GM12891 (cell line): ENCODE results near the gene IMP3.

Experiments
- DNase-seq: peaks from one replicate; pipeline ENCODE4 v3.0.0; 2011; ENCODE audit warnings: low spot score; ENCODE audit not compliant: insufficient read length
- FAIRE-seq: peaks from 2 replicates; lab custom pipeline; 2011; peaks lifted over from hg19 to GRCh38; lab: Jason Lieb, UNC
- PAX5 ChIP-seq: IDR thresholded peaks from 2 replicates; pipeline ENCODE4 v1.6.1; 2011; ENCODE audit warnings: low read length, moderate library complexity, mild to moderate bottlenecking; ENCODE audit not compliant: insufficient read depth, severe bottlenecking
- POLR2A ChIP-seq: IDR thresholded peaks from 2 replicates; pipeline ENCODE4 v1.6.1; 2011; ENCODE audit warnings: low read depth, low read length, control low read depth
- POLR2AphosphoS5 ChIP-seq: IDR thresholded peaks from 2 replicates; pipeline ENCODE4 v1.6.1; 2011; ENCODE audit warnings: low read depth, low read length, control low read depth
- POU2F2 ChIP-seq: IDR thresholded peaks from 2 replicates; pipeline ENCODE4 v1.6.1; 2011; ENCODE audit warnings: low read depth, mild to moderate bottlenecking, control low read depth, low read length, moderate library complexity
- SPI1 ChIP-seq: IDR thresholded peaks from 2 replicates; pipeline ENCODE4 v1.6.1; 2011; ENCODE audit warnings: low read depth, low read length, control low read depth
- TAF1 ChIP-seq: IDR thresholded peaks from 2 replicates; pipeline ENCODE4 v1.6.1; 2011; ENCODE audit warnings: low read depth, low read length, control low read depth

IMP3 gene

GRCh38 chr15:75661756-75662140, 21.7 kb upstream of the IMP3 start:
- FAIRE-seq (no peak), DNase-seq (no peak)
- TF ChIP-seq POLR2AphosphoS5 (no peak), POU2F2 (no peak), TAF1 (no peak), POLR2A (no peak), SPI1 (no peak), PAX5 (no peak)

- FAIRE-seq (no peak), DNase-seq (no peak)
- TF ChIP-seq POLR2A: no peak
Measured at GRCh38 chr15:75661100-75661755, 21.2 kb upstream of the IMP3 start.

- no peak for DNase-seq
Measured at GRCh38 chr15:75659928-75660645, 20.1 kb upstream of the IMP3 start.

GRCh38 chr15:75659141-75659771, 19.2 kb upstream of the IMP3 start:
- no peak for DNase-seq

More at GRCh38 chr15:75659928-75660645, 20.1 kb upstream of the IMP3 start:
- TF ChIP-seq SPI1 (no peak), POLR2A (no peak), TAF1 (no peak), PAX5 (no peak), POU2F2 (no peak)
- peak; percentile 71 for FAIRE-seq

GRCh38 chr15:75656813-75657212, 16.8 kb upstream of the IMP3 start:
- TF ChIP-seq POU2F2: no peak
- TF ChIP-seq SPI1: no peak
- no peak for TF ChIP-seq POLR2AphosphoS5
- no peak for TF ChIP-seq PAX5
- TF ChIP-seq POLR2A: no peak
- no peak for DNase-seq
- FAIRE-seq: no peak

More at GRCh38 chr15:75659141-75659771, 19.2 kb upstream of the IMP3 start:
- TF ChIP-seq POLR2A (no peak), POU2F2 (no peak), SPI1 (no peak)
- FAIRE-seq: no peak

- DNase-seq (no peak), FAIRE-seq (no peak)
- no peak for TF ChIP-seq POLR2AphosphoS5
- TF ChIP-seq TAF1: no peak
- no peak for TF ChIP-seq POU2F2
- no peak for TF ChIP-seq PAX5
- no peak for TF ChIP-seq SPI1
- no peak for TF ChIP-seq POLR2A
Measured at GRCh38 chr15:75656331-75656730, 16.3 kb upstream of the IMP3 start.

- FAIRE-seq (no peak), DNase-seq (no peak)
- no peak for TF ChIP-seq PAX5
Measured at GRCh38 chr15:75655931-75656330, 15.9 kb upstream of the IMP3 start.

GRCh38 chr15:75654201-75654907, 14.3 kb upstream of the IMP3 start:
- TF ChIP-seq TAF1: no peak
- no peak for TF ChIP-seq POU2F2
- TF ChIP-seq POLR2AphosphoS5: no peak
- no peak for TF ChIP-seq SPI1
- TF ChIP-seq POLR2A: no peak
- TF ChIP-seq PAX5: no peak
- no peak for DNase-seq
- no peak for FAIRE-seq

GRCh38 chr15:75653347-75653913, 13.4 kb upstream of the IMP3 start:
- no peak for TF ChIP-seq POU2F2
- TF ChIP-seq POLR2A: no peak
- no peak for TF ChIP-seq POLR2AphosphoS5
- TF ChIP-seq TAF1: no peak
- TF ChIP-seq PAX5: no peak
- TF ChIP-seq SPI1: no peak
- DNase-seq: no peak
- FAIRE-seq: no peak
